GM18508 (cell line): Measurements from ENCODE around the gene PUS3.
"Not testable (repeated sequence)": the region's sequence is repeated elsewhere in the genome, so short reads cannot be mapped to it uniquely, and the experiment has no call there.

Experiments used
- ATAC-seq: cut with Tn5 transposase; IDR thresholded peaks from one replicate; pipeline ENCODE4 v1.9.1; 2021; ENCODE audit warnings: moderate number of reproducible peaks; ENCODE audit not compliant: insufficient read depth, unreplicated experiment

Gene PUS3

GRCh38 chr11:125922156-125922555 lies 19.1 kb upstream of the PUS3 start:
- ATAC-seq, result no peak

GRCh38 chr11:125921042-125921441 lies 18.0 kb upstream of the PUS3 start:
- ATAC-seq, result no peak

- ATAC-seq, result no peak
Observed at GRCh38 chr11:125918140-125918840, 15.3 kb upstream of the PUS3 start.

GRCh38 chr11:125916683-125917347 lies 13.8 kb upstream of the PUS3 start:
- ATAC-seq, result no peak

- ATAC-seq, result not testable (repeated sequence)
Observed at GRCh38 chr11:125914601-125915000, 11.6 kb upstream of the PUS3 start.

GRCh38 chr11:125910226-125910849 lies 7.3 kb upstream of the PUS3 start:
- no peak for ATAC-seq

- no peak for ATAC-seq
Observed at GRCh38 chr11:125904678-125905077, 1.7 kb upstream of the PUS3 start.

GRCh38 chr11:125903711-125904659 lies 979 bp upstream of the PUS3 start, which contains the start of gene DDX25:
Gene DDX25 (plus strand): TSS chr11:125904508. CDS start chr11:125904518, 10 bp downstream.
- ATAC-seq, result no peak

- no peak for ATAC-seq
Observed at GRCh38 chr11:125902277-125902926, 604 bp downstream of the PUS3 start.

GRCh38 chr11:125901872-125902271 lies 1.1 kb downstream of the PUS3 start:
- no peak for ATAC-seq

- no peak for ATAC-seq
Observed at GRCh38 chr11:125892994-125893393, 10.0 kb downstream of the PUS3 start.

GRCh38 chr11:125892071-125892470 lies 10.9 kb downstream of the PUS3 start:
- no peak for ATAC-seq

GRCh38 chr11:125890447-125891100 lies 12.4 kb downstream of the PUS3 start:
- ATAC-seq, result no peak

GRCh38 chr11:125887373-125888324 lies 15.4 kb downstream of the PUS3 start, which contains the start of gene HYLS1:
Gene HYLS1 (plus strand): TSS chr11:125887668. CDS start chr11:125899369, 11,701 bp downstream.
- peak; percentile 80 for ATAC-seq

GRCh38 chr11:125886997-125887372 lies 16.0 kb downstream of the PUS3 start:
- ATAC-seq, result peak; percentile 1

- ATAC-seq, result no peak
Observed at GRCh38 chr11:125883375-125883774, 19.6 kb downstream of the PUS3 start.

- ATAC-seq, result no peak
Observed at GRCh38 chr11:125881291-125881690, 21.7 kb downstream of the PUS3 start.

- ATAC-seq, result no peak
Observed at GRCh38 chr11:125874556-125875124, 28.4 kb downstream of the PUS3 start.
